OCI-LY3 (cell line): Measurements from ENCODE around the gene RNF41.

Source experiments
- H2AFZ ChIP-seq: fragments of 200-600, 300-600 bp; shearing (Covaris generic); 2 replicates; pipeline ENCODE4 v1.6.0; 2014; ENCODE audit warnings: antibody characterized with exemption, low read depth, low read length
- H3K27ac ChIP-seq: fragments of 200-600, 300-600 bp; sonication (generic); 2 replicates; pipeline ENCODE4 v1.5.1; 2014; ENCODE audit warnings: mild to moderate bottlenecking, low read length, moderate library complexity, mixed read lengths
- H3K27me3 ChIP-seq: fragments of 200-600, 300-600 bp; sonication (generic); 2 replicates; pipeline ENCODE4 v1.6.1; 2014; ENCODE audit warnings: low read depth, low read length, mixed read lengths
- H3K36me3 ChIP-seq: fragments of 200-600, 300-600 bp; sonication (generic); replicated peaks from 2 replicates; pipeline ENCODE3; 2014; ENCODE audit warnings: low read depth, low read length, mixed read lengths
- H3K4me1 ChIP-seq: fragments of 300-600, 200-600 bp; sonication (generic); 2 replicates; pipeline ENCODE4 v1.6.1; 2014; ENCODE audit warnings: low read length, mixed read lengths
- H3K4me2 ChIP-seq: fragments of 200-600, 300-600 bp; sonication (generic); 2 replicates; pipeline ENCODE4 v1.6.1; 2014; ENCODE audit warnings: low read length, mixed read lengths
- H3K4me3 ChIP-seq: fragments of 300-600, 200-600 bp; sonication (generic); 2 replicates; pipeline ENCODE4 v1.5.1; 2014; ENCODE audit warnings: antibody characterized with exemption, mild to moderate bottlenecking, low read length, moderate library complexity
- H3K79me2 ChIP-seq: fragments of 300-600, 200-600 bp; shearing (Covaris generic); 2 replicates; pipeline ENCODE4 v1.6.1; 2014; ENCODE audit warnings: mild to moderate bottlenecking, low read length, mixed read lengths
- H3K9ac ChIP-seq: fragments of 300-600, 200-600 bp; shearing (Covaris generic); 2 replicates; pipeline ENCODE4 v1.6.0; 2014; ENCODE audit warnings: mild to moderate bottlenecking, low read length, moderate library complexity
- H3K9me3 ChIP-seq: fragments of 200-600, 300-600 bp; shearing (Covaris generic); 2 replicates; pipeline ENCODE4 v1.6.1; 2014; ENCODE audit warnings: low read length, mixed read lengths; ENCODE audit not compliant: insufficient read depth
- H4K20me1 ChIP-seq: fragments of 200-600, 300-600 bp; sonication (generic); 2 replicates; pipeline ENCODE4 v1.6.1; 2016; ENCODE audit warnings: low read length, mixed read lengths; ENCODE audit not compliant: insufficient read depth
- EZH2phosphoT487 ChIP-seq: fragments of 200-600 bp; shearing (Covaris generic); IDR thresholded peaks from 2 replicates; pipeline ENCODE4 v1.6.1; 2018; ENCODE audit warnings: antibody characterized with exemption, mixed run types, low read depth
- TF ChIP-seq, protein P1 (sequence below): fragments of 200-600, 300-600 bp; sonication (generic); IDR thresholded peaks from 2 replicates; pipeline ENCODE4 v1.5.1; 2014; ENCODE audit warnings: antibody characterized with exemption, low read length, low read depth

Gene RNF41

DNA sequence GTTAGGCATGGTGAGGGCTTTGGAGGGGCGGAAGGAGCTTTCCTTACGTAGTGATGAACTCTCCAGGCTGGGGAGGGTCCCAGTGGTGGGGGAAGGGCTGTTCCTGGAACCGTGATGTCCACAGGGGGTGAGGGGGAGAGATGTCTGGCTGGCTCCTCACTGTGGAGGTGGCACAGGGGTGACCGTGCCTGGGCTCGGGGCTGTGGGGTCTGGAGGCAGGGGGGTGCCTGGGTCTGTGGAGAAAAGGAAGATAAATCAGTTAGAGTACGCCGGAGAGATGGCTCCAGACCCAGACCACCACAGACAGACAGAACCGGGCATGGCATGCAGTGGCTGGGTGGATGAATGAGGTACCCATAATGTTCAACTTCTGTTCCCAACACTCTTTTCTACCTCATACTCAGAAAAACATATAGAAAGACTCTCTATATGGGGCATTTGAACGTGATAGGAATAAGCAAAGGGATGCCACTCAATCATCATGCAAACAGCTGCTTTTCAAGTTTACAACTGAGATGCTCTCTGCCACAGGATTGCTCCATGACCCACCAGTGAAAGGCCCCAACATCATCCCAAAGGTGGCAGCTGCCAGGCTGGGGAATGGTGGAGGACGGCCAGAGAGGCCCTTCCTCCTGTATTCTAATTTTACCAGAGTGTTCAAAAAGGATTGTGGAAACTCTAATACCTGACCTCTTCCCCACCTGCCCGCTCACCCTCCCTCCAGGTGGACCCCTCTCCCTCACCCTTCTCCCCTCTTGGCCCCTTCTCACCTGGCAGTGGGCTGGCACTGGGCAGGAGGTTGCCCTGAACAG, 58.0 kb downstream of the RNF41 start:
- no peaks in the 10 kb centered on the region for H3K27me3 ChIP-seq
- H3K9me3 ChIP-seq: no peaks in the 10 kb centered on the region
- peaks cover 24% of the 10 kb centered on the region for H4K20me1 ChIP-seq
- H2AFZ ChIP-seq: no peak overlapping the region
- H3K27ac ChIP-seq: no peak overlapping the region
- H3K79me2 ChIP-seq: peaks cover 23% of the 10 kb centered on the region
- H3K9ac ChIP-seq: no peak overlapping the region
- TF ChIP-seq, protein P1, sequence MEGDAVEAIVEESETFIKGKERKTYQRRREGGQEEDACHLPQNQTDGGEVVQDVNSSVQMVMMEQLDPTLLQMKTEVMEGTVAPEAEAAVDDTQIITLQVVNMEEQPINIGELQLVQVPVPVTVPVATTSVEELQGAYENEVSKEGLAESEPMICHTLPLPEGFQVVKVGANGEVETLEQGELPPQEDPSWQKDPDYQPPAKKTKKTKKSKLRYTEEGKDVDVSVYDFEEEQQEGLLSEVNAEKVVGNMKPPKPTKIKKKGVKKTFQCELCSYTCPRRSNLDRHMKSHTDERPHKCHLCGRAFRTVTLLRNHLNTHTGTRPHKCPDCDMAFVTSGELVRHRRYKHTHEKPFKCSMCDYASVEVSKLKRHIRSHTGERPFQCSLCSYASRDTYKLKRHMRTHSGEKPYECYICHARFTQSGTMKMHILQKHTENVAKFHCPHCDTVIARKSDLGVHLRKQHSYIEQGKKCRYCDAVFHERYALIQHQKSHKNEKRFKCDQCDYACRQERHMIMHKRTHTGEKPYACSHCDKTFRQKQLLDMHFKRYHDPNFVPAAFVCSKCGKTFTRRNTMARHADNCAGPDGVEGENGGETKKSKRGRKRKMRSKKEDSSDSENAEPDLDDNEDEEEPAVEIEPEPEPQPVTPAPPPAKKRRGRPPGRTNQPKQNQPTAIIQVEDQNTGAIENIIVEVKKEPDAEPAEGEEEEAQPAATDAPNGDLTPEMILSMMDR: no peak
- TF ChIP-seq EZH2phosphoT487: no peak
- no peak overlapping the region for H3K4me3 ChIP-seq
- H3K4me1 ChIP-seq: peaks cover 15% of the 10 kb centered on the region
- H3K36me3 ChIP-seq: peaks cover 68% of the 10 kb centered on the region
- no peak overlapping the region for H3K4me2 ChIP-seq

DNA sequence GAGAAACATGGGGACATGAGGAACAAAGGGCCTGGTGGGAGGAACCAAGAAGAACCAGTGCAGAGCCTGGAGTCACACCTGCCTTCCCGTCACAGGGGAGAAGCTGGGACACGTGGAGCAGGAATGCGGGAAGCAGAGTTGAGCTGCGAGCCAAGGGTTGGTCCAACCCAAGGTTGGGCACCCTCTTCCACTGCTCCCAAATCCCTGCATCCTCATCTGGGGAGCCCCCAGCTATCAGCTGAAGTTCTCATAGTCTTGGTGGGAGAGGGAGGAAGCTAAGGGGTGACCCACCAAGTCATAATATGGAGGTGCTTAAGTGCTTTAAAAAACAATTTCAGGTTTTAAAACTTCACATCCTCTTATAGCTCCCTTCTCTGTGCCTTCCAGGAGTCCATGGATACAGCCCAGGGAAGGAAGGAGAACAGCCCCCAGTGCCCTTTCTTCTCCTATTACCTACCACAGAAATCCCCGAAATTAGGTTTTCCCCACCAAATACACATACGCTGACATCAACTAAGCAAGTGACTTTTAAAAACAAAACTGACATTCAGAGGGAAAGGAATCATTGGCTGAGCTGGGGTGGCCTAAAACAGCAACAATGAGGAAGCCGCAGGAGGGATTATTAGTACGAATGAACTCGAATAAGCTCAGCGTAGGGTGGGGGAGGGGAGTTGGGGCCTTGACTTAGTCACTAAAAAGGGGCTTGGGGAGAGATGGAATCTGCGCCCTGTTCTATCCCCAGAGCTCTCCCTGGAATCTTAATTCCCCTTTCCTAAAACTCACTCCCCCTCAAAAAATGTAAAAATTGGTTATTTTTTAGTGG, 59.0 kb downstream of the RNF41 start:
- H3K36me3 ChIP-seq: peaks cover 68% of the 10 kb centered on the region

DNA sequence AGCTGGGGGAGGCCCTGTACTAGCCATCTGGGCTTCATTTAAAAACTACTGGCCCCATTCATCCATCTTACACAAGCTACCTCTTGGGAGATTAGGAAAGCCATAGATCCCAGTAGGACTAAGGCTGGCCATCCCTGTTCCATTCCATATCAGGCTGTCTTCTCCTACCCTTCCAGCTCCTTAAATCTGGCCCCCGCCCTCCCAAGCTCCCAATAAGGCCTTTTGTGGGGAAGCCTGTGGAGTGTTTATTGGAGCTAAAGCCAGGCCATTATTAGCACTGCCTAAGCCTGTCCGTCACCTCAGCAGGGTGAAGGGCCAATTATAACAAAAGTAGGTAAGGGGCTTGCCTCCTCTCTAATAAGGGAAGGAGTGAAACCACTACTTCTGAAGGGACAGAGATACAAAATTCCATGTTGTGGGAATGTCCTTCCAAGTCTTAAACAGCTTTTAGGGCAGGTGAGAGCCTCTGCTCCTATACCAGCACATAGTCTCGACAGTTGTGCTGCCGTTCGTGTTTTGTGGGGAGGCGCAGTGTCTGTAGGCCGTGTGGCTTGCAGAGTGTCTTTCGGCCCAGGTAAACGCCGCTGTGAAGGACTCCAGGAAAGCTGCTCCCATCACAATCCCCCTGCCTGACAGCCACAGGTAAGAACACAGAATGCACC, 59.9 kb downstream of the RNF41 start:
- peaks cover 24% of the 10 kb centered on the region for H4K20me1 ChIP-seq
- H3K9me3 ChIP-seq: no peaks in the 10 kb centered on the region
- no peak overlapping the region for H3K4me3 ChIP-seq
- H3K9ac ChIP-seq: no peak overlapping the region
- H3K4me2 ChIP-seq: no peak overlapping the region
- H3K79me2 ChIP-seq: peaks cover 29% of the 10 kb centered on the region
- no peaks in the 10 kb centered on the region for H3K27me3 ChIP-seq
- no peak overlapping the region for H2AFZ ChIP-seq
- TF ChIP-seq, protein P1: no peak
- TF ChIP-seq EZH2phosphoT487: no peak
- peaks cover 68% of the 10 kb centered on the region for H3K36me3 ChIP-seq
- H3K27ac ChIP-seq: no peak overlapping the region
- H3K4me1 ChIP-seq: peaks cover 21% of the 10 kb centered on the region

More for the DNA sequence above, 59.0 kb downstream of the RNF41 start:
- Histone ChIP-seq H3K4me2 (no peak overlapping the region), H3K9ac (no peak overlapping the region), H3K4me1 (peaks cover 15% of the 10 kb centered on the region), H3K27ac (no peak overlapping the region), H4K20me1 (peaks cover 24% of the 10 kb centered on the region), H3K4me3 (no peak overlapping the region), H3K9me3 (no peaks in the 10 kb centered on the region), H2AFZ (no peak overlapping the region), H3K27me3 (no peaks in the 10 kb centered on the region), H3K79me2 (peaks cover 29% of the 10 kb centered on the region)
- TF ChIP-seq EZH2phosphoT487: no peak
- TF ChIP-seq, protein P1: no peak
